Calu3 (cell line): ENCODE measurements around the gene L3MBTL1. TPM values are rescaled to one million over a fixed set of nuclear protein-coding genes. Genes with fewer than 3 reads are reported as not detected.

Source experiments
- BruUV-seq: library from RNA; stranded (reverse); fragments of 400-500 nt; replicated peaks from 2 replicates; lab custom pipeline; 2021; lab: Mats Ljungman, UMichigan
- CTCF ChIA-PET: fragments of 300-600 bp; sonication (Branson Sonifier 250); formaldehyde crosslinking; loops from one replicate; lab custom pipeline; 2022; ENCODE audit warnings: antibody characterized with exemption; lab: Charles Lee
- DNase-seq: peaks from one replicate; pipeline ENCODE4 v3.0.0; 2022
- H3K27ac Mint-ChIP-seq: one replicate; pipeline ENCODE4 v1.8.0; 2022; ENCODE audit warnings: mixed read lengths; ENCODE audit not compliant: unreplicated experiment
- H3K27me3 Mint-ChIP-seq: one replicate; pipeline ENCODE4 v1.8.0; 2022; ENCODE audit warnings: mixed read lengths; ENCODE audit not compliant: unreplicated experiment
- H3K36me3 Mint-ChIP-seq: one replicate; pipeline ENCODE4 v1.8.0; 2022; ENCODE audit warnings: mild to moderate bottlenecking, moderate library complexity, mixed read lengths; ENCODE audit not compliant: insufficient read depth, unreplicated experiment
- H3K4me1 Mint-ChIP-seq: one replicate; pipeline ENCODE4 v1.8.0; 2022; ENCODE audit warnings: mild to moderate bottlenecking, low read depth, mixed read lengths; ENCODE audit not compliant: unreplicated experiment
- H3K4me3 Mint-ChIP-seq: one replicate; pipeline ENCODE4 v1.8.0; 2022; ENCODE audit warnings: mild to moderate bottlenecking, low read depth, moderate library complexity, mixed read lengths; ENCODE audit not compliant: unreplicated experiment
- H3K9me3 Mint-ChIP-seq: one replicate; pipeline ENCODE4 v1.8.0; 2022; ENCODE audit warnings: low read depth, mixed read lengths; ENCODE audit not compliant: unreplicated experiment
- intact Hi-C: fragments of 100-400 bp; cut with micrococcal nuclease; formaldehyde crosslinking; loops from one replicate; pipeline ENCODE4 v1.10.0; 2022; ENCODE audit not compliant: unreplicated experiment
- total RNA-seq: library from RNA; stranded (reverse); gene quantifications from 2 replicates; pipeline ENCODE4 v1.2.3, GENCODE V29; 2022
- TF ChIP-seq, protein P1 (sequence below): fragments of 200-600 bp; IDR thresholded peaks from one replicate; pipeline ENCODE4 v1.8.0; 2022; ENCODE audit warnings: antibody characterized with exemption; ENCODE audit not compliant: unreplicated experiment

Gene L3MBTL1
- total RNA-seq, 1 experiment from 2014 or later, result 42.3 TPM

DNA sequence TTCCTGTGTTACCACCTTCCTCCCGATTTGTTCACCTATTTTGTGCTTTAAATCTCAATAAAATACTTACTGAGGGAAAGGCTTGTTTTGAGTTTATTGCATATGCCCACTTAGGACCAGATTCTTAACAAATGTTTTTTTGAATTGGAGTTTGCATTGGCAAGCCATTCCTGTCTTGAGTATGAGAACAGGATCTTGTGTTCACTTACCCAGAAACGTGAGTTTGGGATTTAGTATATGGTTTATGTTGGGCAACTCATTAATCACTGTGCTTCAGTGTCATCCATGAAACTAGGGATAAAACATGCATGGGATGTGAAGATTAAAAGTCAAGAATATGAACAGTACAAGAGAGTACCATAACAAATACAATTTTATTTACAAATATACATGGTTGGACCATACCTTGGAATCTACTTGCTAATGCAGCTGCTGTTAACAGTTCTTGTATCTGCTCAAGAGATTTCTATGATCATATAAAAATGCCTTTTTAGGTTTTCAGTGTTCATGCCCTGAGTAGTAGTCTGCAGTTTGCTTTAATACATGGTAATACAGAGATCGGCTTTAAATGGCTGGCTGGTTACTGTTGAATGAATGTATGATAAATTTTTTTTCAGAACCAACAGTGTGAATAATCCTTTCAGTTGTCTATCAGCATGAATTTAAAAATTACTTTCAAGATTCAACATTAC, 43.8 kb upstream of the L3MBTL1 start:
- no peaks in the 10 kb centered on the region for H3K27me3 Mint-ChIP-seq
- BruUV-seq, result no TSS peak
- intact Hi-C loops, result no loop called here
- peaks cover 16% of the 10 kb centered on the region for H3K4me1 Mint-ChIP-seq
- peak overlapping the region; percentile 42 for H3K27ac Mint-ChIP-seq
- no peaks in the 10 kb centered on the region for H3K9me3 Mint-ChIP-seq
- CTCF ChIA-PET, result no interaction called here
- no peak for DNase-seq
- TF ChIP-seq, protein P1, sequence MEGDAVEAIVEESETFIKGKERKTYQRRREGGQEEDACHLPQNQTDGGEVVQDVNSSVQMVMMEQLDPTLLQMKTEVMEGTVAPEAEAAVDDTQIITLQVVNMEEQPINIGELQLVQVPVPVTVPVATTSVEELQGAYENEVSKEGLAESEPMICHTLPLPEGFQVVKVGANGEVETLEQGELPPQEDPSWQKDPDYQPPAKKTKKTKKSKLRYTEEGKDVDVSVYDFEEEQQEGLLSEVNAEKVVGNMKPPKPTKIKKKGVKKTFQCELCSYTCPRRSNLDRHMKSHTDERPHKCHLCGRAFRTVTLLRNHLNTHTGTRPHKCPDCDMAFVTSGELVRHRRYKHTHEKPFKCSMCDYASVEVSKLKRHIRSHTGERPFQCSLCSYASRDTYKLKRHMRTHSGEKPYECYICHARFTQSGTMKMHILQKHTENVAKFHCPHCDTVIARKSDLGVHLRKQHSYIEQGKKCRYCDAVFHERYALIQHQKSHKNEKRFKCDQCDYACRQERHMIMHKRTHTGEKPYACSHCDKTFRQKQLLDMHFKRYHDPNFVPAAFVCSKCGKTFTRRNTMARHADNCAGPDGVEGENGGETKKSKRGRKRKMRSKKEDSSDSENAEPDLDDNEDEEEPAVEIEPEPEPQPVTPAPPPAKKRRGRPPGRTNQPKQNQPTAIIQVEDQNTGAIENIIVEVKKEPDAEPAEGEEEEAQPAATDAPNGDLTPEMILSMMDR, result no peak
- peaks cover 90% of the 10 kb centered on the region for H3K36me3 Mint-ChIP-seq
- no peak overlapping the region for H3K4me3 Mint-ChIP-seq

GRCh38 chr20:43464219-43464790, 43.2 kb upstream of the L3MBTL1 start:
- CTCF ChIA-PET, result no interaction called here
- BruUV-seq, result no TSS peak
- intact Hi-C loops, result no loop called here
- TF ChIP-seq, protein P1, result no peak
- Mint-ChIP-seq H3K27ac (no peak overlapping the region), H3K36me3 (peaks cover 87% of the 10 kb centered on the region), H3K27me3 (no peaks in the 10 kb centered on the region), H3K9me3 (no peaks in the 10 kb centered on the region), H3K4me1 (peaks cover 16% of the 10 kb centered on the region), H3K4me3 (no peak overlapping the region)
- DNase-seq, result no peak

DNA sequence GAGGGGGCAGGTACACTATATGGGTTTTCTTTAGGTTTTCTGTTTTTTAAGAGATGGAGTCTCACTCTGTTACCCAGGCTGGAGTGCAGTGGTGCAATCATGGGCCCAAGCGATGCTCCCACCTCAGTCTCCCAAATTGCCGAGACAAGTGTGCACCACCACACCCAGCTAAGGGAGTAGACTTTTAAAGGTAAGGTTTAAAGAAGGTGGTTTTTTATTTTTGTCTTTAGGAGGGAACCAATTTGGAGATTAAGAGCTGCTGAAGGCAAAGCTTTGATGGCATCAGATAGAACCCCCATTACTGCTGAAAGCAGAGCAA, 41.9 kb upstream of the L3MBTL1 start:
- H3K27me3 Mint-ChIP-seq, result no peaks in the 10 kb centered on the region
- H3K4me3 Mint-ChIP-seq, result no peak overlapping the region
- CTCF ChIA-PET, result interaction anchor here (0.7 kb wide), 1 partner anchor 70 kb away, joined by 3 read pairs; no protein-coding TSS in a partner anchor
- no peaks in the 10 kb centered on the region for H3K9me3 Mint-ChIP-seq
- TF ChIP-seq, protein P1, result no peak
- intact Hi-C loops, result loop anchor here (5.0 kb wide), 1 partner anchor 42 kb away; the partner anchor contains the start of gene L3MBTL1
- H3K4me1 Mint-ChIP-seq, result peaks cover 10% of the 10 kb centered on the region
- no peak for DNase-seq
- BruUV-seq, result no TSS peak
- peak overlapping the region; percentile 25 for H3K27ac Mint-ChIP-seq
- H3K36me3 Mint-ChIP-seq, result peaks cover 85% of the 10 kb centered on the region

GRCh38 chr20:43467589-43467988, 39.9 kb upstream of the L3MBTL1 start:
- Mint-ChIP-seq H3K27ac (peak overlapping the region; percentile 48), H3K27me3 (no peaks in the 10 kb centered on the region), H3K4me3 (no peak overlapping the region), H3K9me3 (no peaks in the 10 kb centered on the region), H3K4me1 (peaks cover 7% of the 10 kb centered on the region), H3K36me3 (peaks cover 73% of the 10 kb centered on the region)
- intact Hi-C loops, result loop anchor here (5.0 kb wide), 1 partner anchor 40 kb away; the partner anchor contains the start of gene L3MBTL1
- BruUV-seq, result no TSS peak
- TF ChIP-seq, protein P1, result no peak
- no peak for DNase-seq
- CTCF ChIA-PET, result no interaction called here
